ENCODE data around the gene PLEKHG2. TPM values are rescaled to one million over a fixed set of nuclear protein-coding genes. Genes with fewer than 3 reads are reported as not detected.

PLEKHG2 gene
- total RNA-seq, 1 donor from 2014 or later, result 27.3 TPM

DNA sequence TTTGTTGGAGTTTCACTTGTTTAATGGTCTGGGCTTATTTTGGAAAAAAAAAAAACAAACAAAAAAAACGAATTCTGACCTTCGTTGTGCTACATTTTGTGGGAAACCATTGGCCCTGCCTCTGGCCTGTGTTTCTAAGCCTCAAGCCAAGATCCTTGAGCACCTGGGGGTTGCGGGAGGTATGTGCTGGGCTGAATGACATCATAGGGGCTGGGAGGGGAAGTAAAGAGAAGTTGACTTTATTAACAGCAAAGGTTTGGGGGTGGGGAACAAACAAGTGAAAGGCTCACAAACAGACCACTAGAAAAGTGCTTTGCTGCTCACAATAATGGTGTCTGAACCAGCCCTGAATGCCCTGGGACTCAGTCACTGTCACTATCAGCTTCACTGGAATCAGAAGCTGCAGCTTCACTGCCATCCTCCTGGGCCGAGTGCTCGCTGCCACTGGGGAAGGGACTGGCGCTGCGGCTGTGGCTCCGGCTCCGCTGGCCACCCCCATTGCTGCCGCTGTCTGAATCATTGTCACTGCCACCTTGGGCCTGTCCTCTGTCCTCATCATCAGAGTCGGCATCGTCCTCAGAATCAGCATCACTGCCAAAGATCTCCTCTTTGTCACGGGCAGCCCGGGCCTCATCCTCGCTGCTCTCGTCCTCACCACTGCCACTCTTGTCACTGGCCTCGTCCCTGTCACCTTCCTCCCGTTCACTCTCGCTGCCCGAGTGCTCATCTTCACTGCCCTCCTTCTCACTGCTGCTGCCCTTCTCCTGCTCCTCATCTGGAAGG lies 26.6 kb upstream of the PLEKHG2 start:
- no peak for DNase-seq

DNA sequence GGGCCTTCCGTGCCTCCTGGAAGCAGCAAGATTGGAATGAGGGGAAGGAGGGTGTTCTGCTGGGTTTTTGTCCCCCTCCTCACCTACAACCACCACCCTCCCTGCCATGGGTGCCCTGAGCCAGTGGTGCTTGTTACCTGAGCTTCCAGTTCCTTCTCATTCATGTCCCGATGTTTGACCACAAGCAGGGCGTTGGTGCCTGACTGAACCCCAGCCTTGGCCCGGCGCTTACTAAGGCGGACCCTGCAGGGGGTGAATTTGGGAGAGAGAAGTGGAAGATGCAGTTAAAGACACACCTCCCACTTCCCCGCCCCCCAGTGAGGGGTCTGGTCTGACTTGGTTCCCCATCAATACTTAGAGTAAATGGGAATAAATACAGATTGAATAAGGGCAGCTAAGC lies 25.9 kb upstream of the PLEKHG2 start:
- DNase-seq, result no peak

DNA sequence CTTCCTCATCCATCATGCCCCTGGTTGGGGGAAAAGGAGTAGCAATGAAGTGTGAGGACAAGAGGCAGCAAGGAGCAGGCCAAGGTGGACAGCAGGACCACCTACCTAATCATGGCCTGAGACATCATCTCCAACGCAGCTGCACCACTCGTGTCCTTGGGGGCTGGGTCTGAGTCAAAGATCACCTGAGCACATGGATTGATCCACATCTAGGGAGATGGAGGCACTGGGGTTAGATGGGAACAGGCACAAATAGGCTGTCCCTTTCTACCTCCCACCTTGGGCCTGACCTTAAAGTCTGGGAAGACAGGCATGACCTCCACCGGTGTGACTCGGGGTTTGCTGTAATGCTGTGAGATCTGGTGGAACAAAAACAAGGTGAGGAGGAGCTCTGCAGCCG lies 23.8 kb upstream of the PLEKHG2 start:
- DNase-seq, result no peak

DNA sequence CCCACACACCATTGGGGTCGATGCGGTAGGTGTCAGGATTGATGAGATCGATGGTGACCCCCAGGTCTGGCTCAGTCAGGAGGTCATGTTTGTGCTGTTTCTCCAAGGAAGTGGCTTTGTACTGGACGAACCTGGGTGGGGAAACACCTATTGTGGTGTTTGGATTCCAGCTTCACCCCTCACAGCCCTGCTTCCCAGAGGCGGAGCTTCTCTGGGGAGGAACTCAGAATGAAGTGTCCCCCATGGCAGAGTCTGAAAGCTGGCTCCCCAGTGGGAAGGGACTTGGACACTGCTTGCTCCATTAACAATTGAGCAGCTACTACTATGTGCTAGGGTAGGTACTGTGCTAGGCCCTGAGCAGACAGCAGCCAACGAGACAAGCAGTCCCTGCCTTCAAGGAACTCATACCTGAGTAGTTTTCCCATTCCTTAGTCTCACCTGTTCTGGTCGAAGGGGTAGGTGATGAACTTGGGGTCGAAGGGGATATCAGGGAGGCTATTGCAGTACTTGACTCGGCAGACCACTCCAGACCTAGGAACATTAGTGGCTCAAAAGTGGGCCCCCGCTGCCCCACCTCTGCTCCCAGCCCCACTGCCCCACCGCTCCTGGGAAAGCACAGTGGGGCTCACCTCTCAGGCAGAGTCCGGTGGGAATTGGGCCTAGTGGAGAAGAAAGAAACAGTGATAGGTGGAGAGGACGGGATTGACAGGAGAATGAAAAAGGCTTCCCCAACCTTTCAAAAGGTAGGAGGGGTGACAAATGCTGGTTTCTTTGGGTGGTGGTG lies 22.6 kb upstream of the PLEKHG2 start:
- DNase-seq, result no peak

DNA sequence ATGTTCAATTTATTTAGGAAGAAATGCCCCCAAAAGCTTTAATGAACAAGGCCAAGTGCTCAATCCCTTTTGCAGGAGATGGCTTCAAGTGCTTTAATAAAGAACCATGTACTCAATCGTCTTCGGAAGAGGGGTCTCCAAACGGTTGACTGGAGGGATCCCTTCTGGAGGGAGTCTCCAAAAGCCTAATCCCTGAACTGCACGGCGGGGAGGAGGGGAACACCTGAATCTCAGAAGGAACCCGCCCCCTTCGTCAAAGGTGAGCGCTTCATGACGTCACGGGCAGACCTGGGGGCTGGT lies 22.1 kb upstream of the PLEKHG2 start:
- no peak for DNase-seq

DNA sequence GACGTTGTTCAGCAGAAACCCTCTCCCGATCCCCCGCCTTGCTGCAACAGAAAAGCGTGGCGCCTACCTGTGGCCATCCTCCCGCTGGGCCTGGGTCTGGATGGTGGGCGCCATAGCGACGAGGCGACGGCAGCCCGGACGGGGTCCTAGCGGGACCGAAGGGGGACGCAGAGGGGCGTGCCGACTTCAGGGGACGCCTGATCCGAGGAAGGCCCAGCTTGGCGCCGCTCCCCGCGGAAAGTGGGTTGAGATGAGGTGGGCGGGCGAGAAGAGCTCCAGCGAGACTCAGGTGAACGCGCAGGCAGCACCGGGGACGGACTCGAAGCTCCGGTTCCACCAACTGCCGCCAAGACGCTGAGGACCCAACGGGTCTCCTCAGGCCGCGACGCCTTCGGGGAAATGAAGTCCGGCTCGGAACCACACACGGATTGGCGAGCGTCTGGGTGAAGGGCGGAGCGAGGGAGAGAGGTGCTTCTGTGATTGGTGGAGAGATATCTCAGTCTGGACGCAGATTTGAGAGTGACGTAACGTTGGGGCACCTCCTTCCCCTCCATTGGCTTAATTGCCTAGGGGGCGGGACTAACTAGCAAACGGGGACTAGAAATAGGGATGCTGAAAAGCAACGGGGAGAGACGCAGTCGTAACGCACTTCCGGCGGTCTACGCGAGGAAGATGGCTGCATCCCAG lies 21.6 kb upstream of the PLEKHG2 start, which contains the start of the genes MED29 and PAF1:
MED29 (plus strand) TSS at position 628 of the 687 bp plus-strand sequence; CDS start at position 673, 45 bp downstream.
PAF1 (minus strand) TSS at position 356 of the 687 bp plus-strand sequence; CDS start at position 114, 242 bp downstream.
- peak; percentile 99 for DNase-seq

DNA sequence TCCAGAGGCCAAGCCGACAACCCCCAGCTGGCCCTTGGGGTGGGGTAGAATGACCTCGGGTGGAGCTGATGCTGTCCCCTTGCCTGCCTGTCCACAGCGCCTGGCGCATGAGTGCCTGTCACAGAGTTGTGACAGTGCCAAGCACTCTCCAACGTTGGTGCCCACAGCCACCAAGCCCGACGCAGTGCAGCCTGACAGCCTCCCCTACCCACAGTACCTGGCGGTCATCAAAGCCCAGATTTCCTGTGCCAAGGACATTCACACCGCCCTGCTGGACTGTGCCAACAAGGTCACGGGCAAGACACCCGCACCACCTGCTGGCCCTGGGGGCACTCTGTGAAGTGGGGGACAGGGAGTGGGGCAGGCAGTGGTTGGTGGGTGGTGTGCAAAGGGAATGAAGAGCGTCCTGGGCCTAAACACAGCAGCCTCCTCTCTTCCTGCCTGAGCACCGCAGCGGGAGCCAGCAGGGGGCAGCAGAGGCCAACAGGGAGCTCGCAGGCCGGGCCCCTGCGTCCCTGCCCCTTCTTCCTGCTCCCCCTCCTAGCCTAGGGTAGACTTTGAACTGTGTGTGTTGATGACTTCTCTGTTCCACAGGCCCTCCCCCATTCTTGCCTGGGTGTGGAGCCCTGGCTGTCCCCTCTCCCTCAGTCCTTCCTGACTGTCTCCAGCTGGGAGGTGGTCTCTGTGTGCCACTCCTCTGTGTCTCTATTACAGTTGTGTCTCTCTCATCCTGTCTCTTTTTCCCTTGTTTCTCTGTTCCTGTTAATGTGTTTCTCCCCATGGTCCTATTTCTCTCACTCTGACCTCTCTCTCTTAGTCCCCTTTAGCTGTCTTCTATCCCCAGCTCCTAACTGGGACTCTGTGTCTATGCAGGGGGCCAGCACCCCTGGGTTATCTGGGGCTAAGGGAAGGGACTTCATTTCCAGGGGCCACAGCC lies 14.8 kb upstream of the PLEKHG2 start:
- DNase-seq, result peak; percentile 31

DNA sequence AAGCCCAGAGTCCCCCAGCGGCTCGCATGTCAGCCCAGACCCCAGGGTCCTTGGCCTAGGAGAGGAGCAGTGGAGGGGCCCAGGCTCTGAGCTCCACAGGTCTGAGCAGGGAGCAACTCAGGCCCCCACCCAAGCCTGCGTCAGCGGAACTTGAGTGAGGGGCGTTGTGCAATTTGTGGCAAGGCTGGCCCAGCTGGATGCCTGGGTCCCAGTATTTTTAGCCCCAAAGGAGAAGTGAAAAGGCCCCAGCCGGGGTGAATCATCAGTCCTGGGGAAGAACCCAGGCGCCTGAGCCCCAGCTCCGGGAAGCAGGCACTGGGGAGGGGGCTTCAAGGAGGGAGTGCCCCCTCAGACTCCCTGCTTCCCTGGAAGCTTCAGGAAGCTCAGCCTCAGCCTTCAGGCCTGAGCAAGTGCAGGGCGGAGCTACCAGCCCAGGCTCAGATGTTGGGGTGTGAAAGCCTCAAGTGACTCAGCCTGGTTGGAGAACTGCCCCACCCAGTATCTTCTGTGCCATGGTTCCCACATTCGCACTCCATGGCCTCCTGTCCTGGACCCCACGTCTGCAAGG lies 14.1 kb upstream of the PLEKHG2 start:
- no peak for DNase-seq

DNA sequence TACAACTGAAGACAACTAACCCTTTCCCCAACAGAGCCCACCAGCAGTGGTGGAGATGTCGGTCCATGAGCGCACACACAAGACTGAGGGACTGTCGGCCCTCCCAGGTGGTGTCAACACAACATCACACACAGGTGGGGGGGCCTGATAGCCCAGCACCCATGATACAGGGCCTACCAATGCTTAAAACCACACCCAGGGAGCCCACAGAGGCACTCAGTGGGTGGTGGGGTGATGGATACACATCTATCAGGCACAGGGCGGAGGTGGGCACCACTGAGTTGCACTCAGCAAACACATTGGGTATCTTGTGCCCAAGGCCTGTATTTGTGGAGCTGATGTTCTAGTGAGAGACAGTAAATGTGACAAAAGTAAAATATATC lies 12.8 kb upstream of the PLEKHG2 start:
- no peak for DNase-seq

DNA sequence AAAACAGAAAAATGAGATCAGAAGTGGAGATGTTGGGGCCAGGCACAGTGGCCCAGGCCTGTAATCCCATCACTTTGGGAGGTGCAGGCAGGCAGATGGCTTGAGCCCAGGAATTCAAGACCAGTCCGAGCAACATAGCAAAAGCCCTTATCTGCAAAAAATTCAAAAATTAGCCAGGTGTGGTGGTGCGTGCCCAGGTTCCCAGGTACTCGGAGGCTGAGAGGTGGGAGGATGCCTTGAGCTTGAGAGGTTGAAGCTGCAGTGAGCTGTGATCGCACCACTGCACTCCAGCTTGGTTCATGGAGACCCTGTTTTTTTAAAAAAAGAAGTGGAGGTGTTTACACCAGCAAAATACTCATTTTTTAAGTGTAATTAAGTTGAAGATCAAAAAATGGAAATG lies 12.4 kb upstream of the PLEKHG2 start:
- DNase-seq, result no peak

DNA sequence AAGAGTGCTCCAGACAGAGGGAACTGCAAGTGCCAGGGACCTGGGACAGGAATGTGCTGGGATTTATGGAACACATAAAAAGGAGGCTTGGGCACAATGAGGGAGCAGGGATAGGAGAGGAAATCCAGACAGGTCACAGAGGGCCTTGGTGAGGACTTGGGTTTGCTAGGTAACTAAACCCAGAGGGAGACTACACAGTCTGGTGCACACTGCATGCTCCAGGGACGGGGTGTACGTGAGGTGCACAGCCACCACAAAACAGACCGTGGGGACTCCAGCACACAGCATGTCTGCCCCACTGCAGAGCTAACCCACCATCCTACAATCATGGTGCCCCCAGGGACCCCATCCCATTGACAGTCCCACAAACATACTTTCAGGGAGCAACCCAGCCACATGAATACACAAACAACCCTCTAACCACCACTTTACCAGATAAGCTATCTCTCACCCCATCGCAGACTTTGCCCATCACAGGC lies 11.4 kb upstream of the PLEKHG2 start:
- DNase-seq, result no peak

DNA sequence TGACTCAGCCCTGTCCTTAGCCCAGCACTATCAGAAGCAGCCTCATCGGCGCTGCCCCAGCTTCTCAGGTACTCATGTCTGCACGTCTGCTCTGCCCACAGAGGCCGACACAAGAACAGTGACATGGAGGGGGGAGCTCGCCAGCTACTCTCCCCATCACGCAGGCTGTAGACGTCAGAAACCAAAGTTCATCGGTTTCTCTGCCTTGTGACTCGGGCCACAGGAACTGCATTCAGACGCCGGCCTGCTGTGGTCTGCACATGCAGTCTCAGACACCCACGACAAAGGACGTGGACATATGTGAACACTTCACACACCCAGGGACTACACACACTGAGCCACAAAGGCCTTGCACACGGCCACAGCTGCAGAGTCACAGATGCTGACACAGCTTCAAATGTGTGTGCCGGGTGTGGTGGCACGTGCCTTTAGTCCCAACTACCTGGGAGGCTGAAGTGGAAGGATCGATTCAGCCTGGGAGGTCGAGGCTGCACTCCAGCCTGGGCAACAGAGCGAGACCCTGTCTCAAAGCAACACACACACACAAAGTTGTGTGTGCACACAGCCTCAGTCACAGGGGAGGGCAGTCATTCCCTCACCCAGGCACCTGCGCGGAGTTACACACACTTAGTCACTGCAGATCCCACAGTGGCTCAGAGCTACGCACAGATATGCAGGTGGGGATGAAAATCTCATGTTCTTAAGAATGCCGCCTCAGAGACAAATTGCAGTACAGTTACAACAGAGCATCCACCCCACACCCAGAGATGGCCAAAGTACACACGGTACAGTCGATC lies 10.7 kb upstream of the PLEKHG2 start:
- DNase-seq, result peak; percentile 28

DNA sequence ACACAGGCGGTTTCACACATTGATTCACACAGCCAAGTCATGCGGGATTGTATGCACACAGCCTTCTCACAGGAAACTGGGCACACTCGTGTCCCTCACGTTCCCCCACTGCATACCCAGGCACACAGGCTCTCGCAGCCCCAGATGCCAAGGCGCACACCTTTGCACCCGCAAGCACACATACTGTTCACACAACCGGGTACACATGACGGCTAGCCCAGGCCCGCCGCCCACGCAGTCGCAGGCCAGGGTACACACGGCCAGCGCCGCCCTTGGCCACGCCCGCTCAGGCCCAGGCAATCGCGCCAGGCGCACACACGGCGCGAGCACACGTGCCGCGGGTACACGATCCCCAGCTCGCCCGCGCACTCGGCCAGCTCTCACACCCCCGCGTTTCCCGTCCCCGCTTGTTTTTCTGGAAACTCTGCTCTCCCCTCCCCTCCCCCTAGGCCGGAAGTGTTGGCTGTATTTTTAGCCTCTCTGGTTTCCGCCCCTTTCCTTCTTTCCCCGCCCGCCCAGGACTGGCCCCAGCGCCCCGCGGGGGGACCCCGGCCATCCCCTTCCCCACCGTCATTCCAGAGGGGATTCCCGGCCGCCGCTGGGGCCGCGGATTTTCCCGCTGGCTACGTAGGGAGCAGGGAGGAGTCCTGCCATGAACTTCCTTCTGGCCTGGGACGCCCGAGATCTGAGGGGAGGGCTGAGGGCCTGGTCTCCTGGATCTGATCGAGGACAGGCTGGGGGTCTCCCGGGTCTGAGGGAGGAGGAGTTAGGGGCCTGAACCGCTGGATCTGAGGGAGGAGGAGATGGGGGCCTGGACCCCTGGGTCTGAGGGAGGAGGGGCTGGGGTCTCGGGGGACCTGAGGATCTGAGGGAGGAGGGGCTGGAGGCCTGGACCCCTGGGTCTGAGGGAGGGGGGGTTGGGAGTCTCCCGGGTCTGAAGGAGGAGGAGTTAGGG lies 9.8 kb upstream of the PLEKHG2 start:
- DNase-seq, result peak; percentile 71

DNA sequence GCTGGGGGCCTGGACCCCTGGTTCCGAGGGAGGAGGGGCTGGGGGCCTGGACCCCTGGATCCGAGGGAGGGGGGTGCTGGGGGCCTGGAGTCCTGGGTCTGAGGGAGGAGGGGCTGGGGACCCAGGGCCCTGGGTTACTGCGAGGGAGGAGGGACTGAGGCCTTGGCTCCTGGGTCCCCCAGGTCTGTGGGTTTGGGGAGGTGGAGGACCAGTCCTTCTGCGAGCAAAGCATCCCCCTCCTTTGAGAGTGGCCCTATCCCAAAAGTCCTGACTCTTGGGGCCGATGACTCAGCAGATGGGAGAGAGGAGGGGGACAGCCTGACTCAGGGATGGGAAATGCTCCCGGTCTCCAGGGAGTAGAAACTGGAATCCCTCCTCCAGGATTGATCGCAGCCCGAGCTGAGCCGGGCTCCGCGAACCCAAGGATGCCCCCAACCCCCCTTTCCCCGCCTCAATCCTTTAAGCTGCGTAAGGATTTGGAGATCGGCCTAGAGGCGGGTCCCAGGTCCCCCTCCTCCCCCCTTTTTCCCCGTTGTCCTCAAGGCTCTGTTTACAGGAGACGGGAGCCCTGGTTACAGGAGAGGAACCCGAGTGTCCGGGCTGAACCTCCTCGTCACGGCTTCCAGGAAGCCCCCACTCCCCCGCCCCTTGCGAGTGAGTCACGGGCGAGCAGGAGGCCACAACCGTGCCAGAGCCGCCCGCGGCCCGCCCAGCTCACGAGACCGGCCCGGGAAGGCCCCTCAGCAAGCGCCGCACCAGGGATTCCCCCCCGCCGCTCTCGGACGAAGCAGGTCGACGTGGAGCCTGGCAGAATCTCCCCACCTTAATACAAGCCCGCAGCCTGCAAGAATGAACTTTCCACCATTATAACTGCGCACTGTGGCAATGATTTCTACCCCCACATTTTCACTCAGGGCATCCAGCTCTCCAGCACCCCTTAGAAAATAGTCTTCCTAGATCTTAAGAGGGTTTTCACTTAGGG lies 8.8 kb upstream of the PLEKHG2 start:
- DNase-seq, result peak; percentile 79

DNA sequence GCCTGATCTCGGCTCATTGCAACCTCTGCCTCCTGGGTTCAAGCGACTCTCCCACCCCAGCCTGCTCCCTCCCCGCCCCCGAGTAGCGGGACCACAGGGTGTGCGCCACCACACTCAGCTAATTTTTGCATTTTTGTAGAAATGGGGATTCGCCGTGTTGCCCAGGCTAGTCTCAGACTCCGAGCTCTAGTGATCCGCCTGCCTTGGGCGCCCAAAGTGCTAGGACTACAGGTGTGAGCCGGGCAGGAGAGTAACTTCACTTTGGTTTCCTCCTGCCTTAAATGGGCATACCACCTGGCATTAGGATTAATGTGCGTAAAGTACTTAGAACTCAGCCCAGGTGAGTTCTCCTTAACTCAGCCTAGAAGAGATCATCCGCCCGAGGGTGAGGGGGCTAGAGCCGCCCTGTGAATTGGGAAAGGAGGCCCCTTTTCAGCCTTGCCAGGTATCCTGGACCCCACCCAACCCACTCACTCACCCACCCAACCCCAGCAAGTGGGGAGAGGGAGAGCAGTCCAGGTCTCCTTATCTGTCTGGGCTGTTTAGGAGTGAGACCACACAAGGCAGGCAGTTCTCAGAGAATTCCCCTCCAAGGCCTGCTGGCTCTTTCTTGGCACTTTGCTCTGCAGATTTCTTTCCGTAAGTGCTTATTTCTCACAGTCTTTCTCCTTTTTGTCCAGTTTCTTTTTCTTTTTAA lies 7.1 kb upstream of the PLEKHG2 start:
- no peak for DNase-seq

DNA sequence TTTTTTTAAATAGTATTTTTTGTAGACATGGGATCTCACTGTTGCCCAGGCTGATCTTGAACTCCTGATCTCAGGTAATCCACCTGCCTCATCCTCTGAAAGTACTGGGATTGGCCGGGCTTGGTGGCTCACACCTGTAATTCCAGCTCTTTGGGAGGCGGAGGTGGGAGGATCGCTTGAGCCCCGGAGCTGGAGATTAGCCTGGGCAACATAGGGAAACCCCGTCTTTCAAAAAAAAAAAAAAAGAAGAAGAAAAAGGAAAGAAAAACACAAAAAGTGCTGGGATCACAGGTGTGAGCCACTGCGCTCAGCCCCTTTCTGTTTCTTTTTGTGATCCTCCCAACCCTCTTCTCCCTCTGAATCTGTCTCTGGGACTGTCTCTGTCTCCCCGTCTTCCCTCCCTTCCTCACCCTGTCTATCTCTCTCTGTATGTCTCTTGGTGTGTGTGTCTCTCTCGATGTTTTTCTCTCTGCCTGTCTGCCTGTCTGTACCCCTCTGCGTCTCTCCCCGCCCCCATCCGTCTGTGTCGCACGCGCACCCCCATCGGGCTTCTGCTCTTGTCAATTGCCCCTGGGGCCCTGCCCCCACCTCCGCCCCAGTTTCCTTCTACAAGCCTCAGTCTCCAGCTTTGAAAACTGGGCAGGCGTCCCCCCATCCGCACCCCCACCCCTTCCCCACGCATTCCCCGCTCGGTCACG lies 6.4 kb upstream of the PLEKHG2 start:
- DNase-seq, result peak; percentile 79

Measured in occipital lobe (tissue), 2 donors.